A673 (cell line): ENCODE results near the gene ZNRF2. TPM values are rescaled to one million over a fixed set of nuclear protein-coding genes. Genes with fewer than 3 reads are reported as not detected.

Experiments used
- BruUV-seq: library from RNA; stranded (reverse); fragments of 400-500 nt; replicated peaks from 2 replicates; lab custom pipeline; 2021; lab: Mats Ljungman, UMichigan
- CTCF ChIA-PET: fragments of 300-600 bp; sonication (Branson Sonifier 250); formaldehyde crosslinking; loops from one replicate; lab custom pipeline; 2022; ENCODE audit warnings: antibody characterized with exemption; lab: Charles Lee
- POLR2A ChIA-PET: fragments of 300-600 bp; sonication (Branson Sonifier 250); formaldehyde crosslinking; loops from one replicate; lab custom pipeline; 2022; ENCODE audit warnings: antibody characterized with exemption; ENCODE audit not compliant: low non-redundant PET; lab: Charles Lee
- DNase-seq: peaks from one replicate; pipeline ENCODE4 v3.0.0-alpha.2; 2015; ENCODE audit warnings: low spot score
- H3K27ac ChIP-seq: fragments of 200-600 bp; sonication (generic); 2 replicates; pipeline ENCODE4 v1.5.1; 2016; ENCODE audit warnings: mixed run types, low read depth, mild to moderate bottlenecking, mixed read lengths, antibody characterized with exemption, low read length; ENCODE audit not compliant: poor library complexity, severe bottlenecking
- H3K27me3 ChIP-seq: fragments of 200-600 bp; sonication (generic); replicated peaks from 2 replicates; pipeline ENCODE4 v1.6.1; 2017; ENCODE audit warnings: mixed run types, low read depth, mild to moderate bottlenecking, mixed read lengths, antibody characterized with exemption, low read length; ENCODE audit not compliant: insufficient read depth, poor library complexity
- H3K36me3 ChIP-seq: fragments of 200-600 bp; sonication (generic); 2 replicates; pipeline ENCODE4 v1.6.1; 2016; ENCODE audit warnings: mixed run types, mild to moderate bottlenecking, mixed read lengths, antibody characterized with exemption, low read length; ENCODE audit not compliant: insufficient read depth, poor library complexity, severe bottlenecking
- H3K4me1 ChIP-seq: fragments of 200-600 bp; sonication (generic); 2 replicates; pipeline ENCODE4 v1.6.1; 2017; ENCODE audit warnings: mixed run types, mild to moderate bottlenecking, mixed read lengths, antibody characterized with exemption, low read length; ENCODE audit not compliant: insufficient read depth, poor library complexity, severe bottlenecking
- H3K4me3 ChIP-seq: fragments of 200-600 bp; sonication (generic); 2 replicates; pipeline ENCODE4 v1.5.1; 2016; ENCODE audit warnings: low read depth, mixed run types, mild to moderate bottlenecking, mixed read lengths, low read length; ENCODE audit not compliant: poor library complexity, severe bottlenecking
- H3K9me3 ChIP-seq: fragments of 200-600 bp; sonication (generic); 2 replicates; pipeline ENCODE4 v1.6.1; 2016; ENCODE audit warnings: mixed run types, low read depth, mild to moderate bottlenecking, mixed read lengths, antibody characterized with exemption, low read length; ENCODE audit not compliant: poor library complexity, severe bottlenecking
- CTCF ChIP-seq: fragments of 300-800, 200-600 bp; sonication (generic); conservative IDR thresholded peaks from 2 replicates; pipeline ENCODE4 v1.5.1; 2017; ENCODE audit warnings: low read depth, mild to moderate bottlenecking, antibody characterized with exemption, low read length, moderate library complexity, mixed read lengths
- EZH2 ChIP-seq: fragments of 200-600 bp; sonication (generic); IDR thresholded peaks from 2 replicates; pipeline ENCODE4 v1.6.1; 2017; ENCODE audit warnings: borderline replicate concordance, low read depth, mild to moderate bottlenecking, mixed read lengths, antibody characterized with exemption, low read length; ENCODE audit not compliant: poor library complexity, severe bottlenecking
- intact Hi-C: fragments of 100-400 bp; cut with micrococcal nuclease; formaldehyde crosslinking; loops from one replicate; pipeline ENCODE4 v1.10.0; 2022; ENCODE audit not compliant: unreplicated experiment
- total RNA-seq: library from RNA; stranded (reverse); gene quantifications from 2 replicates; pipeline ENCODE4 v1.2.3, GENCODE V29; 2021

ZNRF2 gene
- total RNA-seq, 1 experiment from 2014 or later: 8.1 TPM

DNA sequence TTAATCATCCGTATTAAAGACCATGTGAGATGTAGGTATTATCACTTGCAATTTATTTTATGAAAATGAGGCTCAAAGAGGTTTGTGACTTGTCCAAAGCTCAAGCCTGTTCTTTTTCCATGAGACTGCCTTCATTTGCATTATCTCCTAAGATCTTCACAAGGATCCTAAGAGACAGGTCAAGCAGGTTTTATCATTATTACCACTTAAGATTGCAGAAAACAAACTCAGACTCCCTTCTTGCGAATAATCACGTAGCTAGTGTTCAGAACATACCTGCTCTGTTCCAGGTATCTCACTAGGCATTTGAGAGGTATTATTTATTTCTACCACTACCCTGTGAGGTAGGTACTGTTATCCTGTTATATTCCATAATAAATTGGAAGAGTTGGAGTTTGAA, 64.8 kb downstream of the ZNRF2 start:
- H3K36me3 ChIP-seq: no peaks in the 10 kb centered on the region
- H3K4me1 ChIP-seq: peaks cover 82% of the 10 kb centered on the region
- TF ChIP-seq EZH2 (no peak), CTCF (no peak)
- H3K27me3 ChIP-seq: no peaks in the 10 kb centered on the region
- H3K9me3 ChIP-seq: no peaks in the 10 kb centered on the region
- POLR2A ChIA-PET: no interaction called here
- DNase-seq: no peak
- H3K27ac ChIP-seq: peak overlapping the region; percentile 76
- no TSS peak for BruUV-seq
- intact Hi-C loops: loop anchor here (5.0 kb wide), 1 partner anchor 62 kb away; no protein-coding TSS in a partner anchor
- CTCF ChIA-PET: no interaction called here
- no peak overlapping the region for H3K4me3 ChIP-seq

- TF ChIP-seq EZH2 (no peak), CTCF (no peak)
- intact Hi-C loops: loop anchor here (5.0 kb wide), 1 partner anchor 63 kb away; no protein-coding TSS in a partner anchor
- no peaks in the 10 kb centered on the region for H3K36me3 ChIP-seq
- peaks cover 80% of the 10 kb centered on the region for H3K4me1 ChIP-seq
- no peaks in the 10 kb centered on the region for H3K9me3 ChIP-seq
- peak overlapping the region; percentile 76 for H3K27ac ChIP-seq
- ChIA-PET CTCF (no interaction called here), POLR2A (no interaction called here)
- DNase-seq: no peak
- H3K4me3 ChIP-seq: no peak overlapping the region
- no peaks in the 10 kb centered on the region for H3K27me3 ChIP-seq
- no TSS peak for BruUV-seq
Measured at GRCh38 chr7:30349816-30350215, 65.4 kb downstream of the ZNRF2 start.

- intact Hi-C loops: no loop called here
- Histone ChIP-seq H3K27me3 (no peaks in the 10 kb centered on the region), H3K4me3 (peak overlapping the region; percentile 9), H3K4me1 (peaks cover 80% of the 10 kb centered on the region), H3K9me3 (no peaks in the 10 kb centered on the region), H3K36me3 (no peaks in the 10 kb centered on the region), H3K27ac (peak overlapping the region; percentile 76)
- ChIA-PET POLR2A (no interaction called here), CTCF (no interaction called here)
- BruUV-seq: no TSS peak
- TF ChIP-seq CTCF (no peak), EZH2 (no peak)
- DNase-seq: no peak
Measured at GRCh38 chr7:30351286-30351685, 66.9 kb downstream of the ZNRF2 start.
